HL-60/S4 treated with retinoic acid at 250 ng/mL for 4 days and 3 days (cell line): ENCODE results near the gene IQCH.
"Not testable (repeated sequence)": the region's sequence is repeated elsewhere in the genome, so short reads cannot be mapped to it uniquely, and the experiment has no call there.

Experiments used
- in situ Hi-C: fragments of 300-500 bp; cut with MboI; formaldehyde crosslinking; loops from 2 replicates; pipeline ENCODE4 v1.7.0; 2022; ENCODE audit warnings: low sequenced_read_pairs

Gene IQCH

DNA sequence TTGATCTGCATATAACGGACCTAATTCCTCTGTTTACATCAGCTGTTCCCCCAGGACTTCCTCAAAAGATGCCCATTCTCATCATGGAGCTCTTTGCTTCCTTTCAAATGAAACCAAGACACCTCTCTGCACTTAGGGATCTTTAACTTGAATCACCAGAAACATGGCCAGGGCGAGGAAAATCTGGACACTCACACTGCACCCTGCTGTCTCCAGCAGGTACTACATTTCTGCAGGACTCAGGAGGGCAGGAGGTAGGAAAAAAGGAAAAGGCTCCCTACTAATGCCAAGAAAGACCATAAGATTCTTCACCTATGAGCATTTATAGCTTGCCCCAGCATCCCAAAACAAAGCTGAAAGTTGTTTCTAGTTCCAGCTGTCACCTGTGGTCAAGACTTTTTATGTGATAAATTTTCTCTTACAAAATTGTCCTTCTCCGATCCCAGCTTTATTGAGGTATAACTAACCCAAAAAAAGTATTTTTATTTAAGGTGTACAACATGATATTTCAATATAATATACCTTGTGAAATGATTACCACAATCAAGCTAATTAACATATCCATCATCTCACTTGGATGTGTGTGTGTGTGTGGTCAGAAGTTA is 179.0 kb downstream of the IQCH start:
- in situ Hi-C loops: no loop called here

DNA sequence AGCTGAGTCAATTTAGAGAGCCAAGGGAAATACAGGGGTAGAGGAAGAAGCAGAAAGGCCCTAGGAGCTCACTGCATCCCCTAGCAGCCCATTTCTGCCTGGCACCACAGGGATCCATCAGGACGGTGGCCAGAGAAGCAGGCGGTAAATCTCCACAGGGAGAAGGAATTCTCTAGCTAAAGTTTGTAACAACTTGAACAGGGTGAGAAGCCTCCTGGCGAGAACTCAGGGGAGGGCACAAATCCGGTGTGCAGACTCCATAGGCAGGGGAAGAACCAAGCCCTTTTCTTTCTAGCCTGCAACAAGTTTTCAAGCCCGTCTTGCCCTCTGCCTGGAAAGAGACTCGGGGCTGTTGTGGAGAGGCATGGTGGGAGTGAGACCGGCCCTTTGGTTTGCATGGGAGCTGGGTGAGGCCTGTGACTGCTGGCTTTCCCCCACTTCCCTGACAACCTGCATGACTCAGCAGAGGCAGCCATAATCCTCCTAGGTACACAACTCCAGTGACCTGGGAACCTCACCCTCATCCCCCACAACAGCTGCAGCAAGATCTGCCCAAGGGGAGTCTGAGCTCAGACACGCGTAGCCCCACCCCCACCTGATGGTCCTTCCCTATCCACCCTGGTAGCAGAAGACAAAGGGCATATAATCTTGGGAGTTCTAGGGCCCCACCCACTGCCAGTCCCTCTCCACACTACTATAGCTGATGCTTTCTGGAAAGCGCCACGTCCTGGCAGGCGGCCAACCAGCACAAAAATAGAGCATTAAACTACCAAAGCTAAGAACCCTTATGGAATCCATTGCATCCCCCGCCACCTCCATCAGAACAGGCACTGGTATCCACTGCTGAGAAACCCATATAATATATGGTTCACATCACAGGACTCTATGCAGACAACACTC is 182.0 kb downstream of the IQCH start:
- in situ Hi-C loops: not testable (repeated sequence)

DNA sequence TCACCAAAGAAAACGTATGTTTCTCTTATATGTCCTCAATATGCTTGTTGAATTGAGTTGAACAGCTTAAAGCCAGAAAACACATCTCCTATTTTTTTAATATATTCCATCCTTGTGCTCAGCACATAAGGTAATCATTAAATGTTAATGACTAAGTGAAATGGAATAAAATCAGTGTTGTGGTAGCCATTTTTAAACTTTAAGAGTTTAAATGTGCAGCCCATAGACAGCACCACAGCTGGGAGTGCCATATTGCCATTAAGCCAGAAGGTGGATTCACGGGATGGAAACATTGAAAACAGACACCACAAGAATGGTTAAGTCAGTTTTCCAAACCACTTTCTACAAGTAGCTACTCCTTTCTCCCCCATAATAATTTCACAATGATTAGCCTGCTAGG is 189.5 kb downstream of the IQCH start:
- in situ Hi-C loops: no loop called here

DNA sequence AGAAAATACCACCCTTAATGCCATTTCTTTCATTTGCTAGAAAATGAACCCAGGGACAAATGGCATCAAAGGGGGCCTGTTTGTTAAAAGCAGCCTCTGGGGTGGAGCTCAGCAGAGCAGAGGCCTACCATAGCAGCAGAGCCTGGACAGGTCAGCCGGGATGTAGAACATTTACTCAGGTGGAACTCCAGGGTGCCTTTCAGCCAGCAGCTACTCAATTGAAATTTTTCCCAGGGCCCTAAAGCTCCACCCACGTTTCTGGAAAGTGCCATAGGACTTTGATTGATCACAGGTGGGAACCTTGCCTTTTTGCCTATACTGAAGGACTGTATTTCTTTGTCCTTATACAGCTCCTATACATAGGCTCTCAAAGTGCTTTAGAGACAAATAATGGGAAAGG is 191.9 kb downstream of the IQCH start:
- in situ Hi-C loops: no loop called here

DNA sequence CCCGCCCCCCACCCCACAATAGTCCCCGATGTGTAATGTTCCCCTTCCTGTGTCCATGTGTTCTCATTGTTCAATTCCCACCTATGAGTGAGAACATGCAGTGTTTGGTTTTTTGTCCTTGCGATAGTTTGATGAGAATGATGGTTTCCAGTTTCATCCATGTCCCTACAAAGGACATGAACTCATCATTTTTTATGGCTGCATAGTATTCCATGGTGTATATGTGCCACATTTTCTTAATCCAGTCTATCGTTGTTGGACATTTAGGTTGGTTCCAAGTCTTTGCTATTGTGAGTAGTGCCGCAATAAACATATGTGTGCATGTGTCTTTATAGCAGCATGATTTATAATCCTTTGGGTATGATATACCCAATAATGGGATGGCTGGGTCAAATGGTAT is 193.8 kb downstream of the IQCH start:
- in situ Hi-C loops: not testable (repeated sequence)

DNA sequence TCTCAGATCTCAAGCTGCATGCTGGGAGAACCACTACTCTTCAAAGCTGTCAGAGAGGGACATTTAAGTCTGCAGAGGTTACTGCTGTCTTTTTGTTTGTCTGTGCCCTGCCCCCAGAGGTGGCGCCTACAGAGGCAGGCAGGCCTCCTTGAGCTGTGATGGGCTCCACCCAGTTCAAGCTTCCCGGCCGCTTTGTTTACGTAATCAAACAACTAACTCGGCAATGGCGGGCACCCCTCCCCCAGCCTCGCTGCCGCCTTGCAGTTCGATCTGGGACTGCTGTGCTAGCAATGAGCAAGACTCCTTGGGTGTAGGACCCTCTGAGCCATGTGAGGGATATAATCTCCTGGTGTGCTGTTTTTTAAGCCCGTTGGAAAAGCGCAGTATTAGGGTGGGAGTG is 199.1 kb downstream of the IQCH start:
- in situ Hi-C loops: loop anchor here (25.0 kb wide), 1 partner anchor 384 kb away; the partner anchor contains the start of genes RNU6-1 and SKOR1

DNA sequence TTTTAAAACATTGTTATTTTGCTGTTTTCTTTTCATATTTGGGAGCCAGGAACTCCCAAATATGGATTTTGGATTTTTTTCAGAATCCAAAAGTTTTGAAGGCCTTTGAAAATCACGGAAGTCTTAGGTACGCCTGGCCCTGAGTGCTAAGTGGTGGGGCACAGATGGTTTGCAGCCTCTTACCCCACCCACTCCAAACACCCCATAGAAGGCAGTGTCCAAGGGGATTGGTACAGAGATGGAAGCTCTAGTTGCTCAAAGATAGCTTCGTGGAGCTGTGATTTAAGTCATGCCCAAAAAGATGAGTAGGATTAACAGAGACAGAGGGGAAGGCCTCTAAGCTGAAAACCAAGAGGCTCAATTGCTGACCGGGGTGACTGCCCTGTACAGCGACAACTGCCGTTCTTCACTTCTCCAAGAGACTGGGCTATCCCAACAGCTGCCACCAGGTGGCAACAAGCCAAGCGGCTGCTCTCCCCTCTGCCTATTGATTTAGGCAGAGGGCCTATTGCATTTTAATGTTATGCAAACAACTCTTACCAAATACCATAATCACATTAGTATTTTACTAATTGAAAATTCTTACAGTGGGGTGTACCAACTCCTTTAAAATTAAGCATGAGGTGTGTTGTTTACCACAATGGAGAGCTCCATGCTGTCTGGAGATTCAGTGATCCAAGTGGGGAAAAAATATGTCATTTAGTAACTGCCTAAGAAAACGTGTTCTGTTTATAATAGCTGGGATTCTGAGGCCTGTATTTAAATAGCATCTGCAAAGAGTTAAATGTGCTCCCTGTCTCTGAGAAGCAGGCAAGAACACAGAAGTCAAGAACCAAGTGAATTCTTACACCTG is 202.3 kb downstream of the IQCH start:
- in situ Hi-C loops: loop anchor here (25.0 kb wide), 1 partner anchor 380 kb away; the partner anchor contains the start of genes RNU6-1 and SKOR1

DNA sequence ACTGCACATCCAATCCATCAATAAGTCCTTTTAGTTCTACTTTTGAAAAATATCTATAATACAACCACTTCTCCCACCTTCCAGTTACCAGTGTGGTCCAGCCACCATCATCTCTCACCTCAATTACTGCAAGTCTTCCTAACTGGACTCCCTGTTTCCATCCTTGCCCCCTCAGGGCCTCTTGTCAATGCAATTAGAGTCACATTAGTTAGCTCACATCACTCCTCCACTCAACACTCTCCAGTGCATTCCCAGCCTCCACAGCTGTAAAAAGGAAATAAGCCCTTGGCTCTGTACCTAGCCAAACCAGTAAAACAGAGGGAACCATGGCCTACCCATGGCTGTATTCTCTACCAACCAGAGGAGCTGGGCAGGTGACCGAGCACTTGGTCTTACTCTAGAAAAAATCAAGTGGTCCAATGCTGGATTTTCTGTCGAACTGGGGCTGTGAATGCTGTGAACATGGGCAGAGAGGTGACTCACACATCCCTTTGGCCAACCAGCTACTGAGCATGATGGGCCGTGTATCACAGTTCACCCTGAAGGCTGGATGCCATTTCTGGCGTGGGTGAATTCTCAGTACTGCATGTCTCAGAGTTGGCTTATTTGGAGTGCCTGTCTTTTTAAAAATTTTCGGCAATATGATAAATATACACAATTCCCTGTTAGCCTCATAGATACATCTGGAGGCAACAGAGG is 203.9 kb downstream of the IQCH start:
- in situ Hi-C loops: loop anchor here (25.0 kb wide), 1 partner anchor 379 kb away; the partner anchor contains the start of genes RNU6-1 and SKOR1

DNA sequence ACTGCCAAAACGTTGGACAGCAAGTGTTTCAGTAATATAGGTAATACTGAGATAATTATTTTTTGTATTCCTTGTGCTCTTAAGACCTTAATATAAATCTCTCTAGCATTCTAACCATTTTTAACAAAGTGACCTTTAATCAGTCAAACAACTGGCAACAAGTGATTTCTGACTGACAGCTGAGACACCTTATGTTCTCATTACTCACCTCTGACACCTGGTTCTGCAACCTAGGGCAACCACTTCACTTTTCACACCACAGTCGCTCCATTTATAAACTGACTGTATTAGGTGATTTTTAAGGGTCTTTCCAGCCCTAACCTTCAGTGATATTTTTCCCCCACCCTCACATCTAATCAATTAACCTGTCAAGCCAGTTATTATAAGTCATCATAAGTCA is 205.9 kb downstream of the IQCH start:
- in situ Hi-C loops: loop anchor here (25.0 kb wide), 1 partner anchor 377 kb away; the partner anchor contains the start of genes RNU6-1 and SKOR1

DNA sequence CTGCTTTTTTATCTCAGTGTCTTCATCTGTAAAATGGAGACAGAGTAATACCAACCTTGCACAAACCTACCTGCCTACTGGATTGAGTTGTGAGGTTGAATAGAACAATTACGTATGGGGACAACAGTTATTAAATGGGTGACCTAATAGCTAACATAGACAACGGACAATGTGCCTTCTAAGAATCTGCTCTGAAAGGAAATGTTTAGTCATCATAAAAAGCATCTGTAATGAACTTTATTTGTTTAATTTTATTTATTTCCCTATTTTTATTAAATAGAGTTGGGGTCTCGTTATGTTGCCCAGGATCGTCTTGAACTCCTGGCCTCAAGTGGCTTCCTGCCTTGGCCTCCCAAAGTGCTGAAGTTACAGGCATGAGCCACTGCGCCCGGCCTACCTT is 207.1 kb downstream of the IQCH start:
- in situ Hi-C loops: loop anchor here (25.0 kb wide), 1 partner anchor 376 kb away; the partner anchor contains the start of genes RNU6-1 and SKOR1

DNA sequence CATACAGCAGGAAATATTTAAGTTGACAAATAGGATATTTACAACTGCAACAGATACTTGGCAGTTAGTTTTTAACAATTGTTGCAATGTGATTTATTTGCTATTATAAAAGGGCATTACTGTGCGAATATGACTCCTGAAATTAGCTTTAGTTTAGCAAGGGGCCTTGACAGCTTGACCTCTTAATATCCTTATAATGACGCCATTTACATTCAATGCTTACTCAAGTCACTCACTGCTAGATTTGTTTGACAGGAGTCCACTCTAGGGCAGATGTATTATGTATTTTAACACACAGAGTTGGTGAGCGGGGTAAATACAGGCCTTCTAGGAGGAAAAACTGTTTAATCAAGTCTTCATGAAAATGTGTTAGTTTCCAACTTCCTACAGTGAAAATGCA is 208.3 kb downstream of the IQCH start:
- in situ Hi-C loops: loop anchor here (25.0 kb wide), 1 partner anchor 374 kb away; the partner anchor contains the start of genes RNU6-1 and SKOR1

DNA sequence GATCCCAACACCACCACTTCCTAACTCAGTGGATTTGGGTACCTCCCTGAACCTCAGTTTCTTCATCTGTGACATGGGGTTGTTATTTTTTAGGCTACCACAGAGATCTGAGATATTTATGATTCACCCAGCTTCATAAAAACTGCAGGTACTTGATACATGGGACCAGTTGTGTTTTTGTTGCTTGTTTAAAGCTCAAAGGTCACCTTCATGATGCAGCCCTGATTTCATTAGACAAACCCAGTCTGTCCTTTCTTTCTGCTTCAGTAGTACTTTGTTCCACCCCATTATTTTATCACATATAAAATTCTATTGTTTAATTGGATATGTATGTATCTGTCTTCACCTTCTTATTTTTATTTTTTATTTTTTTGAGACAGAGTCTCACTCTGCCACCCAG is 208.9 kb downstream of the IQCH start:
- in situ Hi-C loops: loop anchor here (25.0 kb wide), 1 partner anchor 374 kb away; the partner anchor contains the start of genes RNU6-1 and SKOR1

DNA sequence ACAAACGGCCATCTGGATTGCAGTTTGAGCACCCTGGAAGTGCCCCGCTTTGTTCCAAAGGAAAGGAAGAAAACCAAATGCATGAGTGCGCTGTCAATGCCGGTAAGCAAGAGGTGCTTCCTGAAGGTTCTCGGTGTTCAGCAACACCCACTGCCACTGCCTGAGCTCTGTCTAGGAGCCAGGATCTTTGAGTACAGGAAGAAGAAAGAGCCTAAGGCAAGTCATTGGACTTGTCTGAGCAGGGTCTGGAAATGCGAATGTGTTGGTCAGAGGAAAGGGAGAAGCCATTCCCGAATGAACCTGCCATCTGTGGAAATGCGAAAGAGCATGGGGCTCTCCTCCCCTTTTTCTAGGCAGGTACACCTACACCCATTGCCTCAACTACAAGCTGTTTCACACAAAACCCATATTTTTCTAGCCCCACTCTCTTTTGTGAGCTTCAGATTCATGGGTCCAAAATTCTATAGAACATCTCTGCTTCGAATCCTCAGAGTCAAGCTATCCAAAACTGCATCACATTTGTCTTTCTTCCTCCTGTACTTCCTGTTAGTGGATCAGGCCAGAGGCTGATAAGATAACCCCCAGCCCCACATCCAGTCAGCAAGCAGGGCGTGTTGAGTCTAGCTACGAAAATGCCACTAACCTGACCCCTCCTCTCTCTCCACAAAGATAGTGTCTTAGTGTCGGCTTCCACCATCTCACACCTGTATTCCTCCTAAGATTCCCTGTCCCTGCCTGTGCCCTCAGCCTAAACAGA is 210.8 kb downstream of the IQCH start:
- in situ Hi-C loops: loop anchor here (25.0 kb wide), 1 partner anchor 372 kb away; the partner anchor contains the start of genes RNU6-1 and SKOR1

DNA sequence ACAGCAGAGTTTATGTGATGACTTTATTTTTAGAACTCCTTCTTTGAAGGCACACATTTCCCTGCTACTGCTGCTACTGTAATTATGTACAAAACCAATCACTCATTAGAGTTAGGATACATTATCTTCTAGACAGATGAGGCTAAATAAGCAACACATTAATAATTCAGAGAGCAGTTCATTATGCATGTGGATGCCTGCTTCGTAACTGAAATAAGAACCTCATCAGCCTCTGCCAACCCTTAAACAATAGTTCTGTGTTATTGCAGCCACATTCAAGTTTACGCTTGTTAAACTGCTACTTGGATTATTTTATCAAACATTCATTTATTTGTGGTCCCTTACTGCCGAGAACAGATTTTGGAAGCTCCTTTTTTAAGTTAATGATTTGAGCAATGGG is 213.8 kb downstream of the IQCH start:
- in situ Hi-C loops: loop anchor here (25.0 kb wide), 1 partner anchor 369 kb away; the partner anchor contains the start of genes RNU6-1 and SKOR1

DNA sequence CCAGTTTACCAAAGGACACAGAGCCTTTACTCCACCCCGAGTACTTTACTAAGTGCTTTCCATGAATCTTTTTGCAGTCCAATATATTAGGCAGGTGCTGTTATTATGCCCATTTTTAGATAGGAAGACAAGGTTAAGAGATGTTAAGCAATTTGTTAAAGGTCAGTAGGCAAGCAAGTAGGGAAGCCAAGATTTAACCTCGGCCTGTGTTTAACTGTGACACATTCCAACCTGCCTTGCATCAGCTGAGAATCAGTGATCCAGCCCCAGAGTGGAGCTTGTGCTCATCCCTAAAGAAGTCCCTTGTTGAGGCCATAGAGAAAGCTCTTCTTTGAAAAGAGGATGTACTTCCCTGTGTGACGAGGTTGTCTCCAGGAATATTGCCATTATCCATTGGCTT is 215.1 kb downstream of the IQCH start:
- in situ Hi-C loops: loop anchor here (25.0 kb wide), 1 partner anchor 368 kb away; the partner anchor contains the start of genes RNU6-1 and SKOR1

DNA sequence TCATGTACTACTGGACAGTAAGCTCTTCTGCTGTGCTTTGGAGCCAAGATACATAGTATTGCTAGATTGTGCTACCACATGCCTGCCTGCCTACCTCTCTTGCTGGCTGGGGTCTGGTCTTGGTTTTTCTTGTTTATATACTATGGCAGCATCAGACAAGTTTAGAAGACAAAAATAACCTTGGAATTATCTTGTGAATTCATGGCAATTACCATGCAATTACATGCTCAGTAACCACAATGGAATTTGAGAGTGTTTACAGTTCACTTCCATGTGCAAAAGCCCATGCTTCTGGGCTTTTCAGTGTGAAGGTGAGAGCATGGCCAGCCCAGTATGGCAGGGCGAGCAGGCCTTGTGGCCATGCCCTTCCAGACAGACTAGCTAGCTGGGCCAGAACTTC is 218.4 kb downstream of the IQCH start:
- in situ Hi-C loops: loop anchor here (25.0 kb wide), 1 partner anchor 364 kb away; the partner anchor contains the start of genes RNU6-1 and SKOR1

DNA sequence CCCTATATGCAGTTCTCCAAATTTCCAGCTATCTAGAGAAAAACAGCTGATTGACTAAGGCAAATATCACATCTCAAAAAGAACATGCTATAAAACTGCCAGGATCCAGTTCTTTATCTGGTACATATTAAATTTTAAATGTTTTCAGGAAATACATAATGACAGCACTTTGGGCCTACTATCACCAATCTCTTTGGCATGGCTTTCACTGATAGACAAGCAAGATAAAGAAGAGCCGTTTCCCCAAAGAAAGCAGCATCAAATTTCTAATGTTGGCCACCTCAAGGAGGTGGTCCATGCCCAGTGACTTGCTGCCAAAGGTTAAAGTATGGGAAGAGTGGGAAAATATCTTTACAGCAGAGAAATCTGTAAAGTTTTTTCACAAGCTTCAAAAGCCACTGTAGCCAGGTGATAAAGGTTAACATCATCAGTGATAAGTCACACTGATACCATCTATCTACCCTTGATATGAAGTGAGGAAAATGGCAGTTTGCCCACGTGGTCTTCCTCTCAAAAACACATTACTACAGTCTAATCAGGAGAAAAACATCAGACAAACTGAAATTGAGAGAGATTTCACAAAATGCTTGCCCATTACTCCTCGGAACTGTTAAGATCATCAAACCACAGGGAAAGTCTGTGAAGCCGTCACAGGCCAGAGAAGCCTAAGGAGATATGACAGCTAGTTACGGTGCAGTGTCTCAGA is 220.0 kb downstream of the IQCH start:
- in situ Hi-C loops: loop anchor here (25.0 kb wide), 1 partner anchor 363 kb away; the partner anchor contains the start of genes RNU6-1 and SKOR1

DNA sequence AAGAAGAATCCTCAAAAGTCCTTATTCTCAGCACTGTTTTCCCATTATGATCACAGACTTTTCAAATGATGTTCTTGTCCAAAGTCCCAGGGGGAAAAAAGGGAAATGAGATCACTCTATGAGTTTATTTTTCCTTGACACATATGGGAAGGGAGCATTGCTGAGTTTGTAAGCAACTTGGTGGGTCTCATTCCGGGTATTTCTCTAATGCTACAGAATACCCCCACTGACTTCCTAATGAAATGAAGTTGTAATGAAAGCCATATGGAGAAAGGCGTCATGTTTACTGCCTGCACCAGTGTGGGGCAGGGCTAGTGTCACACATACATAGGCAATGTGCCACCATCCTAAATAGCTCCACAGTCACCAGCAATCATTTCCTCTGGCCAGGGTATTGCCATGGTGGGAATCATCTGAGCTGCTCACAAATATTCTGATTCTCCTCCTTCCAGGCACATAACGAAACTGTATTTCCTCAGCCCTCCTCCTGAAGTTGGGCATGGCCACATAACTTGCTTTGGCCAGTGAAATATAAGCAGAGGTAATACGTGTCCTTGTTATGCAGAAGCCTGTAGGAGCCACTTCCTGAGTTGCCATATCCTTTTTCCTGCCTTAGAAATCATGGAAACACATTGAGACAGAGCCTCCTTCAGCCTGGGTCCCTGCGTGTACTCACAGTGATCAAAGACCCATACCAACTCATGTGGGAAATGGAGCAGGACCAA is 225.4 kb downstream of the IQCH start:
- in situ Hi-C loops: no loop called here
